Measurements from ENCODE around the gene PLS1.
A peak's percentile ranks its signal among the peaks of the same experiment; 100 is the strongest.

DNA sequence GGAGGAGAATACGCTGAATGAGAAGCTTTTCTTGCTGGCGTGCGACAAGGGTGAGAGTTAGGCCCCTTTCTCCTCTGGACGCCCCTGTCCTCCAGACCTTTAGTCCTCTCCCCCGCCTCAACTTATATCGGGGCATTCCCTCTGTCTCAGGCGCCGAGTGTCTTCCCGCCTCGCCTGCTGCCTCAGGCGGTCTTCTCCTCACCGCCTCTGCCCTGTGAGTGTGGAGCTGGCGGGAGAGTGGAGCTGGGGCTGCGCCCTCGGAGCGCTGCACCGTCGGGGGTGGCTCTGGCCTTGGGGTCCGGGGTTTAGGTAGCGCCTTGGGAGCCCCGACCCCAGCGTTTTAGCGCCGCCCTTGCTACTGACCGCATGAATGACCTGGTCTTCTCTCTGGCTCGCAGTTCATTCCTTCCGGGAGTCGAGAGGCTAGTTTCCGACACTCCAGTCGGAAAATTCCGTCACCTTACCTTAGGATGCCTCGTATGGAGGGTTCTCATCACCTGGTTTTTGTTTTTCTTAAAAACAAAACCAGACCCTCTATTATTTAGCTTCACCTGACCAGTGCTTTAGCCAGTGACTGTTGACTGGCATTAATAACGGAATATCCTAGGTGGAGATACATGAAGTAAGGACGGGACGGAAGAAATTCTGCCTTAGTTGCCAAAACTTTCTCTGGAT lies 128.6 kb downstream of the PLS1 start:
- TF ChIP-seq, protein P1, sequence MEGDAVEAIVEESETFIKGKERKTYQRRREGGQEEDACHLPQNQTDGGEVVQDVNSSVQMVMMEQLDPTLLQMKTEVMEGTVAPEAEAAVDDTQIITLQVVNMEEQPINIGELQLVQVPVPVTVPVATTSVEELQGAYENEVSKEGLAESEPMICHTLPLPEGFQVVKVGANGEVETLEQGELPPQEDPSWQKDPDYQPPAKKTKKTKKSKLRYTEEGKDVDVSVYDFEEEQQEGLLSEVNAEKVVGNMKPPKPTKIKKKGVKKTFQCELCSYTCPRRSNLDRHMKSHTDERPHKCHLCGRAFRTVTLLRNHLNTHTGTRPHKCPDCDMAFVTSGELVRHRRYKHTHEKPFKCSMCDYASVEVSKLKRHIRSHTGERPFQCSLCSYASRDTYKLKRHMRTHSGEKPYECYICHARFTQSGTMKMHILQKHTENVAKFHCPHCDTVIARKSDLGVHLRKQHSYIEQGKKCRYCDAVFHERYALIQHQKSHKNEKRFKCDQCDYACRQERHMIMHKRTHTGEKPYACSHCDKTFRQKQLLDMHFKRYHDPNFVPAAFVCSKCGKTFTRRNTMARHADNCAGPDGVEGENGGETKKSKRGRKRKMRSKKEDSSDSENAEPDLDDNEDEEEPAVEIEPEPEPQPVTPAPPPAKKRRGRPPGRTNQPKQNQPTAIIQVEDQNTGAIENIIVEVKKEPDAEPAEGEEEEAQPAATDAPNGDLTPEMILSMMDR (conservative IDR thresholded peaks at IDR 0.05; ENCODE audit: low read depth, low read length): no peak
- peak; percentile 83 for TF ChIP-seq EZH2 (IDR thresholded peaks at IDR 0.05; ENCODE audit: borderline replicate concordance, low read depth, low read length, poor library complexity, severe bottlenecking)

All from A673 (cell line).